HG02870 (cell line): ENCODE results near the gene KBTBD4.
"Not testable (repeated sequence)": the region's sequence is repeated elsewhere in the genome, so short reads cannot be mapped to it uniquely, and the experiment has no call there.

Experiments used
- ATAC-seq: cut with Tn5 transposase; IDR thresholded peaks from one replicate; pipeline ENCODE4 v1.9.1; 2021; ENCODE audit warnings: mild to moderate bottlenecking, moderate library complexity; ENCODE audit not compliant: unreplicated experiment

Gene KBTBD4

GRCh38 chr11:47529951-47530350, 48.8 kb downstream of the KBTBD4 start:
- ATAC-seq, result no peak

GRCh38 chr11:47527186-47527585, 51.6 kb downstream of the KBTBD4 start:
- no peak for ATAC-seq

- not testable (repeated sequence) for ATAC-seq
Observed at GRCh38 chr11:47526032-47526431, 52.7 kb downstream of the KBTBD4 start.

- ATAC-seq, result no peak
Observed at GRCh38 chr11:47524291-47524874, 54.4 kb downstream of the KBTBD4 start.

- peak; percentile 49 for ATAC-seq
Observed at GRCh38 chr11:47523490-47524225, 55.1 kb downstream of the KBTBD4 start.
